GM10248 (cell line): ENCODE data around the gene MDM1.

Experiments
- CTCF ChIA-PET: fragments of 300-600 bp; sonication (Branson Sonifier 250); formaldehyde crosslinking; extraction: SDS; loops from one replicate; lab custom pipeline; 2021; ENCODE audit warnings: antibody characterized with exemption; lab: Yijun Ruan, JAX
- POLR2A ChIA-PET: fragments of 350-650 bp; sonication (Branson Sonifier 250); formaldehyde crosslinking; extraction: SDS; loops from one replicate; lab custom pipeline; 2020; ENCODE audit warnings: antibody characterized with exemption; lab: Yijun Ruan, JAX
- DNase-seq: peaks from one replicate; pipeline ENCODE4 v3.0.0; 2012; ENCODE audit errors: extremely low spot score
- CTCF ChIP-seq: IDR thresholded peaks from 2 replicates; pipeline ENCODE4 v1.5.1; 2012; ENCODE audit warnings: mild to moderate bottlenecking, low read depth; ENCODE audit errors: extremely low read depth, missing control alignments, control extremely low read depth

MDM1 gene

GRCh38 chr12:68331500-68331868 lies 678 bp downstream of the MDM1 start:
- DNase-seq, result no peak
- CTCF ChIA-PET, result interaction anchor here (0.6 to 1.9 kb wide), 6 partner anchors 8 to 352 kb away, joined by 3 to 9 read pairs (median 4); no protein-coding TSS in a partner anchor
- POLR2A ChIA-PET, result no interaction called here
- TF ChIP-seq CTCF, result no peak

GRCh38 chr12:68327896-68328295 lies 4.3 kb downstream of the MDM1 start:
- TF ChIP-seq CTCF, result no peak
- no peak for DNase-seq
- ChIA-PET CTCF (interaction anchor here (1.1 to 3.1 kb wide), 5 partner anchors 11 to 151 kb away, joined by 3 to 13 read pairs (median 3); no protein-coding TSS in a partner anchor), POLR2A (no interaction called here)

- no peak for TF ChIP-seq CTCF
- ChIA-PET POLR2A (no interaction called here), CTCF (interaction anchor here (0.8 to 3.1 kb wide), 9 partner anchors 8 to 168 kb away, joined by 3 to 13 read pairs (median 3); no protein-coding TSS in a partner anchor)
- DNase-seq, result no peak
Measured at GRCh38 chr12:68326716-68327115, 5.4 kb downstream of the MDM1 start.

GRCh38 chr12:68325966-68326365 lies 6.2 kb downstream of the MDM1 start:
- DNase-seq, result no peak
- CTCF ChIA-PET, result interaction anchor here (0.9 to 3.1 kb wide), 6 partner anchors 8 to 168 kb away, joined by 3 to 13 read pairs (median 4); no protein-coding TSS in a partner anchor
- no peak for TF ChIP-seq CTCF
- POLR2A ChIA-PET, result no interaction called here

- POLR2A ChIA-PET, result no interaction called here
- CTCF ChIA-PET, result interaction anchor here (1.7 to 2.0 kb wide), 3 partner anchors 17 to 283 kb away, joined by 3 to 7 read pairs (median 6); no protein-coding TSS in a partner anchor
- no peak for TF ChIP-seq CTCF
- DNase-seq, result no peak
Measured at GRCh38 chr12:68324531-68324930, 7.6 kb downstream of the MDM1 start.

- ChIA-PET POLR2A (no interaction called here), CTCF (interaction anchor here (0.8 to 3.2 kb wide), 8 partner anchors 11 to 280 kb away, joined by 3 to 31 read pairs (median 5); partner anchors contain the start of gene MDM1)
- no peak for DNase-seq
- TF ChIP-seq CTCF, result no peak
Measured at GRCh38 chr12:68321140-68321539, 11.0 kb downstream of the MDM1 start.
